GM12878 (cell line): ENCODE measurements around the gene SHANK3. TPM values are rescaled to one million over a fixed set of nuclear protein-coding genes. Genes with fewer than 3 reads are reported as not detected.
A peak's percentile ranks its signal among the peaks of the same experiment; 100 is the strongest.

Source experiments
- BCL11A ChIP-seq: IDR thresholded peaks from 2 replicates; pipeline ENCODE4 v1.6.1; 2011; ENCODE audit warnings: low read depth, low read length
- BHLHE40 ChIP-seq, 2 experiments: fragments of 450-650 bp in 1 of 2; IDR thresholded peaks; 2 replicates each; pipeline ENCODE4 v1.6.1; 2011 to 2017; ENCODE audit warnings: low read depth in 2 of 2, borderline replicate concordance in 1 of 2, improper control_type of control experiment in 1 of 2, low read length in 1 of 2, mild to moderate bottlenecking in 1 of 2
- BMI1 ChIP-seq: fragments of 450-650 bp; IDR thresholded peaks from 2 replicates; pipeline ENCODE4 v1.6.1; 2016; ENCODE audit warnings: mild to moderate bottlenecking, moderate library complexity, borderline replicate concordance
- CBX3 ChIP-seq: fragments of 200-600 bp; sonication (generic); IDR thresholded peaks from 2 replicates; pipeline ENCODE4 v1.6.1; 2016; ENCODE audit warnings: low read depth, borderline replicate concordance
- HDAC2 ChIP-seq: fragments of 200-600 bp; sonication (generic); IDR thresholded peaks from 2 replicates; pipeline ENCODE4 v1.6.1; 2017
- HDGF ChIP-seq: fragments of 450-650 bp; IDR thresholded peaks from 2 replicates; pipeline ENCODE4 v1.6.1; 2016; ENCODE audit warnings: antibody characterized with exemption
- IKZF2 ChIP-seq, 2 experiments: fragments of 450-650 bp; IDR thresholded peaks; 2 replicates each; pipeline ENCODE4 v1.6.1; 2017; ENCODE audit warnings: mild to moderate bottlenecking in 2 of 2, moderate library complexity in 2 of 2
- MYC ChIP-seq: IDR thresholded peaks from 2 replicates; pipeline ENCODE4 v1.6.1; 2011; ENCODE audit warnings: mild to moderate bottlenecking, low read length, moderate library complexity, inconsistent platforms; ENCODE audit not compliant: insufficient read depth, insufficient replicate concordance, insufficient read length, severe bottlenecking
- NBN ChIP-seq: fragments of 450-650 bp; IDR thresholded peaks from 2 replicates; pipeline ENCODE4 v1.6.1; 2016
- RAD21 ChIP-seq: IDR thresholded peaks from 2 replicates; pipeline ENCODE4 v1.6.1; 2011; ENCODE audit warnings: mild to moderate bottlenecking, low read depth, low read length, moderate library complexity; ENCODE audit not compliant: insufficient read depth
- SMAD1 ChIP-seq: fragments of 450-650 bp; IDR thresholded peaks from 2 replicates; pipeline ENCODE4 v1.6.1; 2018; ENCODE audit warnings: mild to moderate bottlenecking, low read depth; ENCODE audit not compliant: partially characterized antibody
- SPI1 ChIP-seq: IDR thresholded peaks from 2 replicates; pipeline ENCODE4 v1.6.1; 2011; ENCODE audit warnings: low read depth, mild to moderate bottlenecking, low read length, moderate library complexity, borderline replicate concordance; ENCODE audit not compliant: insufficient read depth
- SUPT20H ChIP-seq: IDR thresholded peaks from 2 replicates; pipeline ENCODE4 v1.6.1; 2011; ENCODE audit warnings: low read depth, mild to moderate bottlenecking, low read length, moderate library complexity, borderline replicate concordance; ENCODE audit not compliant: control insufficient read depth
- polyA plus RNA-seq, 11 experiments: library from polyadenylated mRNA; depleted of rRNA in 4 of 11; unstranded in 6 of 11; stranded (reverse) in 5 of 11; fragments of >200 nt; fragmentation: Nextera tagmentation in 4 of 11; fragmentation: Illumina TruSeq in 1 of 11; extraction: Ambion mirVana in 4 of 11; extraction: Trizol in 1 of 11; gene quantifications; 1 replicate in 1 of 11; 2 replicates in 10 of 11; pipeline versions ENCODE4 v1.2.1 to v1.2.3, GENCODE V29; 2011 to 2016; ENCODE audit warnings: inconsistent platforms in 2 of 11, missing spikeins in 2 of 11, low read depth in 1 of 11
- total RNA-seq, 4 experiments: library from RNA; depleted of rRNA in 3 of 4; stranded (reverse); fragments of >200 nt in 3 of 4; fragmentation: Illumina TruSeq in 1 of 4; extraction: Trizol in 1 of 4; gene quantifications; 2 replicates each; pipeline versions ENCODE4 v1.2.1 to v1.2.3, GENCODE V29; 2013 to 2021
- TF ChIP-seq, protein P1 (sequence below): fragments of 450-650 bp; IDR thresholded peaks from 2 replicates; pipeline ENCODE4 v1.6.1; 2017; ENCODE audit warnings: borderline replicate concordance
- TF ChIP-seq, protein P2 (sequence below): fragments of 450-650 bp; formaldehyde crosslinking; IDR thresholded peaks from 2 replicates; pipeline ENCODE4 v1.5.0; 2022; ENCODE audit warnings: mild to moderate bottlenecking, missing genetic modification characterization
- TF ChIP-seq, protein P3 (sequence below): fragments of 450-650 bp; IDR thresholded peaks from 2 replicates; pipeline ENCODE4 v1.6.1; 2016; ENCODE audit warnings: mild to moderate bottlenecking
- TF ChIP-seq, protein P4 (sequence below): fragments of 450-650 bp; IDR thresholded peaks from 2 replicates; pipeline ENCODE4 v1.6.1; 2018; ENCODE audit warnings: borderline replicate concordance, mild to moderate bottlenecking; ENCODE audit not compliant: partially characterized antibody
- TF ChIP-seq, protein P5 (sequence below): fragments of 450-650 bp; IDR thresholded peaks from 2 replicates; pipeline ENCODE4 v1.6.1; 2018; ENCODE audit warnings: mild to moderate bottlenecking, low read depth, moderate library complexity; ENCODE audit not compliant: partially characterized antibody

The SHANK3 gene
- total and polyA plus RNA-seq, 10 of the 15 experiments (the other 5 are each of a cell fraction or from before 2014, with no cell fraction given), result under 0.01 to 0.10 (median 0.05) TPM; not detected in 6

DNA sequence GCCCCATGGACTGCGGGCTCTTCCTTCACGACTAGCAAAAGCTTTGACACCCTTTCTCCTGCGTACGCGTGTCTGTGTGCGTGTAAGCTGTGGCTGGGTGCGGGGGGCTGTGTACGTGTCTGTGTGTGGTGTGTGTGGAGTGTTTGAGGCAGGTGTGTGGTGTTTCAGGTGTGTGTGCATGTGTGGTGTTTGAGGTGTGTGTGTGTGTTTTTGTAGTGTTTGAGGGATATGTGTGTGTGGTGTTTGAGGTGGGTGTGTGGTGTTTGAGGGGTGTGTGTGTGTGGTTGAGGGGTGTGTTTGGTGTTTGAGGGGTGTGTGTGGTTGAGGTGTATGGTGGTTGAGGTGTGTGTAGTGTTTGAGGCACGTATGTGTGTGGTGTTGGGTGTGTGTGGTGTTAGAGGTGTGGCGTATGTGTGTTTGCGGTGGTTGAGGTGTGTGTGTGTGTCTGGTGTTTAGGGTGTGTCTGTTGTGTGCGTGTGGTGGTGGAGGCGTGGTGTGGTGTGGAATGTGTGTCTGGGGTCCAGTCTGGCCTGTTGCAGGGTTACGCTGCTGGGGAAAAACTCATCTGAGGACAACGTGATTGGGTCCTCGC lies 44.0 kb upstream of the SHANK3 start (continued):
- TF ChIP-seq HDAC2, result no peak
- TF ChIP-seq SPI1, result no peak
- peak; percentile 16 to 28; a peak in 2 of 4 replicates for TF ChIP-seq IKZF2 (IDR thresholded peaks at IDR 0.05)
- TF ChIP-seq, protein P1, sequence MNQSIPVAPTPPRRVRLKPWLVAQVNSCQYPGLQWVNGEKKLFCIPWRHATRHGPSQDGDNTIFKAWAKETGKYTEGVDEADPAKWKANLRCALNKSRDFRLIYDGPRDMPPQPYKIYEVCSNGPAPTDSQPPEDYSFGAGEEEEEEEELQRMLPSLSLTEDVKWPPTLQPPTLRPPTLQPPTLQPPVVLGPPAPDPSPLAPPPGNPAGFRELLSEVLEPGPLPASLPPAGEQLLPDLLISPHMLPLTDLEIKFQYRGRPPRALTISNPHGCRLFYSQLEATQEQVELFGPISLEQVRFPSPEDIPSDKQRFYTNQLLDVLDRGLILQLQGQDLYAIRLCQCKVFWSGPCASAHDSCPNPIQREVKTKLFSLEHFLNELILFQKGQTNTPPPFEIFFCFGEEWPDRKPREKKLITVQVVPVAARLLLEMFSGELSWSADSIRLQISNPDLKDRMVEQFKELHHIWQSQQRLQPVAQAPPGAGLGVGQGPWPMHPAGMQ, result peak; percentile 68
- TF ChIP-seq, protein P2, sequence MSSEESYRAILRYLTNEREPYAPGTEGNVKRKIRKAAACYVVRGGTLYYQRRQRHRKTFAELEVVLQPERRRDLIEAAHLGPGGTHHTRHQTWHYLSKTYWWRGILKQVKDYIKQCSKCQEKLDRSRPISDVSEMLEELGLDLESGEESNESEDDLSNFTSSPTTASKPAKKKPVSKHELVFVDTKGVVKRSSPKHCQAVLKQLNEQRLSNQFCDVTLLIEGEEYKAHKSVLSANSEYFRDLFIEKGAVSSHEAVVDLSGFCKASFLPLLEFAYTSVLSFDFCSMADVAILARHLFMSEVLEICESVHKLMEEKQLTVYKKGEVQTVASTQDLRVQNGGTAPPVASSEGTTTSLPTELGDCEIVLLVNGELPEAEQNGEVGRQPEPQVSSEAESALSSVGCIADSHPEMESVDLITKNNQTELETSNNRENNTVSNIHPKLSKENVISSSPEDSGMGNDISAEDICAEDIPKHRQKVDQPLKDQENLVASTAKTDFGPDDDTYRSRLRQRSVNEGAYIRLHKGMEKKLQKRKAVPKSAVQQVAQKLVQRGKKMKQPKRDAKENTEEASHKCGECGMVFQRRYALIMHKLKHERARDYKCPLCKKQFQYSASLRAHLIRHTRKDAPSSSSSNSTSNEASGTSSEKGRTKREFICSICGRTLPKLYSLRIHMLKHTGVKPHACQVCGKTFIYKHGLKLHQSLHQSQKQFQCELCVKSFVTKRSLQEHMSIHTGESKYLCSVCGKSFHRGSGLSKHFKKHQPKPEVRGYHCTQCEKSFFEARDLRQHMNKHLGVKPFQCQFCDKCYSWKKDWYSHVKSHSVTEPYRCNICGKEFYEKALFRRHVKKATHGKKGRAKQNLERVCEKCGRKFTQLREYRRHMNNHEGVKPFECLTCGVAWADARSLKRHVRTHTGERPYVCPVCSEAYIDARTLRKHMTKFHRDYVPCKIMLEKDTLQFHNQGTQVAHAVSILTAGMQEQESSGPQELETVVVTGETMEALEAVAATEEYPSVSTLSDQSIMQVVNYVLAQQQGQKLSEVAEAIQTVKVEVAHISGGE, result no peak
- no peak for TF ChIP-seq SMAD1
- peak; percentile 26; the same call in 1 of the 2 replicates for TF ChIP-seq BMI1
- no peak for TF ChIP-seq BCL11A
- no peak for TF ChIP-seq CBX3
- TF ChIP-seq RAD21, result no peak
- TF ChIP-seq, protein P3, sequence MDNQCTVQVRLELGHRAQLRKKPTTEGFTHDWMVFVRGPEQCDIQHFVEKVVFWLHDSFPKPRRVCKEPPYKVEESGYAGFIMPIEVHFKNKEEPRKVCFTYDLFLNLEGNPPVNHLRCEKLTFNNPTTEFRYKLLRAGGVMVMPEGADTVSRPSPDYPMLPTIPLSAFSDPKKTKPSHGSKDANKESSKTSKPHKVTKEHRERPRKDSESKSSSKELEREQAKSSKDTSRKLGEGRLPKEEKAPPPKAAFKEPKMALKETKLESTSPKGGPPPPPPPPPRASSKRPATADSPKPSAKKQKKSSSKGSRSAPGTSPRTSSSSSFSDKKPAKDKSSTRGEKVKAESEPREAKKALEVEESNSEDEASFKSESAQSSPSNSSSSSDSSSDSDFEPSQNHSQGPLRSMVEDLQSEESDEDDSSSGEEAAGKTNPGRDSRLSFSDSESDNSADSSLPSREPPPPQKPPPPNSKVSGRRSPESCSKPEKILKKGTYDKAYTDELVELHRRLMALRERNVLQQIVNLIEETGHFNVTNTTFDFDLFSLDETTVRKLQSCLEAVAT, result peak; percentile 95
- TF ChIP-seq, protein P4, sequence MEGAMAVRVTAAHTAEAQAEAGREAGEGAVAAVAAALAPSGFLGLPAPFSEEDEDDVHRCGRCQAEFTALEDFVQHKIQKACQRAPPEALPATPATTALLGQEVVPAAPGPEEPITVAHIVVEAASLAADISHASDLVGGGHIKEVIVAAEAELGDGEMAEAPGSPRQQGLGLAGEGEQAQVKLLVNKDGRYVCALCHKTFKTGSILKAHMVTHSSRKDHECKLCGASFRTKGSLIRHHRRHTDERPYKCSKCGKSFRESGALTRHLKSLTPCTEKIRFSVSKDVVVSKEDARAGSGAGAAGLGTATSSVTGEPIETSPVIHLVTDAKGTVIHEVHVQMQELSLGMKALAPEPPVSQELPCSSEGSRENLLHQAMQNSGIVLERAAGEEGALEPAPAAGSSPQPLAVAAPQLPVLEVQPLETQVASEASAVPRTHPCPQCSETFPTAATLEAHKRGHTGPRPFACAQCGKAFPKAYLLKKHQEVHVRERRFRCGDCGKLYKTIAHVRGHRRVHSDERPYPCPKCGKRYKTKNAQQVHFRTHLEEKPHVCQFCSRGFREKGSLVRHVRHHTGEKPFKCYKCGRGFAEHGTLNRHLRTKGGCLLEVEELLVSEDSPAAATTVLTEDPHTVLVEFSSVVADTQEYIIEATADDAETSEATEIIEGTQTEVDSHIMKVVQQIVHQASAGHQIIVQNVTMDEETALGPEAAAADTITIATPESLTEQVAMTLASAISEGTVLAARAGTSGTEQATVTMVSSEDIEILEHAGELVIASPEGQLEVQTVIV, result peak; percentile 57
- peak; percentile 87 for TF ChIP-seq NBN
- TF ChIP-seq BHLHE40 (IDR thresholded peaks at IDR 0.05; ENCODE audit: borderline replicate concordance in 1 of 2, low read depth in 2 of 2, low read length in 1 of 2), result peak in 1 of 2 experiments; percentile 19; a peak in 1 of 4 replicates
- TF ChIP-seq MYC, result no peak
- TF ChIP-seq SUPT20H, result no peak
- peak; percentile 99 for TF ChIP-seq HDGF
- TF ChIP-seq, protein P5, sequence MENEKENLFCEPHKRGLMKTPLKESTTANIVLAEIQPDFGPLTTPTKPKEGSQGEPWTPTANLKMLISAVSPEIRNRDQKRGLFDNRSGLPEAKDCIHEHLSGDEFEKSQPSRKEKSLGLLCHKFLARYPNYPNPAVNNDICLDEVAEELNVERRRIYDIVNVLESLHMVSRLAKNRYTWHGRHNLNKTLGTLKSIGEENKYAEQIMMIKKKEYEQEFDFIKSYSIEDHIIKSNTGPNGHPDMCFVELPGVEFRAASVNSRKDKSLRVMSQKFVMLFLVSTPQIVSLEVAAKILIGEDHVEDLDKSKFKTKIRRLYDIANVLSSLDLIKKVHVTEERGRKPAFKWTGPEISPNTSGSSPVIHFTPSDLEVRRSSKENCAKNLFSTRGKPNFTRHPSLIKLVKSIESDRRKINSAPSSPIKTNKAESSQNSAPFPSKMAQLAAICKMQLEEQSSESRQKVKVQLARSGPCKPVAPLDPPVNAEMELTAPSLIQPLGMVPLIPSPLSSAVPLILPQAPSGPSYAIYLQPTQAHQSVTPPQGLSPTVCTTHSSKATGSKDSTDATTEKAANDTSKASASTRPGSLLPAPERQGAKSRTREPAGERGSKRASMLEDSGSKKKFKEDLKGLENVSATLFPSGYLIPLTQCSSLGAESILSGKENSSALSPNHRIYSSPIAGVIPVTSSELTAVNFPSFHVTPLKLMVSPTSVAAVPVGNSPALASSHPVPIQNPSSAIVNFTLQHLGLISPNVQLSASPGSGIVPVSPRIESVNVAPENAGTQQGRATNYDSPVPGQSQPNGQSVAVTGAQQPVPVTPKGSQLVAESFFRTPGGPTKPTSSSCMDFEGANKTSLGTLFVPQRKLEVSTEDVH, result no peak
